K562 (cell line): ENCODE measurements around the gene CELA3B.

Experiments used
- ATF3 ChIP-seq, 2 experiments: fragments of 450-650 bp in 1 of 2; sonication (generic) in 1 of 2; formaldehyde crosslinking in 1 of 2; IDR thresholded peaks in 1 of 2; conservative IDR thresholded peaks in 1 of 2; 2 replicates each; pipeline versions ENCODE4 v1.6.1 to v1.8.1; 2016 to 2023; ENCODE audit warnings: mild to moderate bottlenecking in 2 of 2, moderate library complexity in 2 of 2, inconsistent platforms in 1 of 2, missing genetic modification reagents in 1 of 2
- BMI1 ChIP-seq: fragments of 150-350 bp; IDR thresholded peaks from 2 replicates; pipeline ENCODE4 v1.6.1; 2014; ENCODE audit warnings: low read length
- BRCA1 ChIP-seq, 2 experiments: fragments of 450-650 bp in 1 of 2; sonication (generic) in 1 of 2; formaldehyde crosslinking in 1 of 2; IDR thresholded peaks; 2 replicates each; pipeline versions ENCODE4 v1.5.0 to v1.6.1; 2017 to 2020; ENCODE audit warnings: mild to moderate bottlenecking in 1 of 2, missing genetic modification reagents in 1 of 2
- CTCF ChIP-seq, 3 experiments: IDR thresholded peaks in 2 of 3; conservative IDR thresholded peaks in 1 of 3; 2 replicates each; pipeline ENCODE4 v1.5.1; 2011 to 2012; ENCODE audit warnings: low read length in 3 of 3, mild to moderate bottlenecking in 3 of 3, control low read depth in 2 of 3, improper control_type of control experiment in 1 of 3, inconsistent platforms in 1 of 3, low read depth in 1 of 3, mixed read lengths in 1 of 3, moderate library complexity in 1 of 3; ENCODE audit not compliant: insufficient read depth in 2 of 3
- ETV5 ChIP-seq: sonication (generic); formaldehyde crosslinking; IDR thresholded peaks from 2 replicates; pipeline ENCODE4 v1.4.0; 2020; ENCODE audit warnings: low read depth, mild to moderate bottlenecking, missing genetic modification reagents
- EZH2 ChIP-seq: IDR thresholded peaks from 2 replicates; pipeline ENCODE4 v1.6.1; 2012; ENCODE audit warnings: low read depth, mild to moderate bottlenecking, inconsistent platforms, low read length, borderline replicate concordance
- GABPA ChIP-seq: fragments of 200-800 bp; sonication (Bioruptor generic); conservative IDR thresholded peaks from 2 replicates; pipeline ENCODE4 v1.6.1; 2016; ENCODE audit warnings: low read depth, missing genetic modification characterization, missing compliant biosample characterization
- GTF2F1 ChIP-seq: IDR thresholded peaks from 2 replicates; pipeline ENCODE4 v1.6.1; 2011; ENCODE audit warnings: low read depth, low read length, improper control_type of control experiment
- JUN ChIP-seq, 2 experiments: sonication (generic) in 1 of 2; formaldehyde crosslinking in 1 of 2; IDR thresholded peaks; 2 replicates each; pipeline versions ENCODE4 v1.6.1 to v1.8.0; 2012 to 2022; ENCODE audit warnings: borderline replicate concordance in 2 of 2, mild to moderate bottlenecking in 2 of 2, improper control_type of control experiment in 1 of 2, low read depth in 1 of 2, low read length in 1 of 2, missing genetic modification reagents in 1 of 2
- KLF16 ChIP-seq: IDR thresholded peaks from 2 replicates; pipeline ENCODE4 v1.6.1; 2016; ENCODE audit warnings: antibody characterized with exemption
- POLR2AphosphoS2 ChIP-seq: IDR thresholded peaks from 2 replicates; pipeline ENCODE4 v1.6.1; 2012; ENCODE audit warnings: low read length, improper control_type of control experiment
- PURB ChIP-seq: sonication (generic); formaldehyde crosslinking; IDR thresholded peaks from 2 replicates; pipeline ENCODE4 v1.9.0; 2021; ENCODE audit warnings: low read depth, mild to moderate bottlenecking, missing genetic modification reagents
- TBP ChIP-seq: optimal IDR thresholded peaks from 2 replicates; pipeline ENCODE3; 2011; ENCODE audit warnings: low read depth, low read length, improper control_type of control experiment
- TF ChIP-seq, protein P1 (sequence below): sonication (generic); formaldehyde crosslinking; IDR thresholded peaks from 2 replicates; pipeline ENCODE4 v1.8.1; 2023; ENCODE audit warnings: mild to moderate bottlenecking, missing genetic modification reagents

- TF ChIP-seq POLR2AphosphoS2 (no peak), PURB (CRISPR knock-in tag) (no peak), GTF2F1 (no peak), BRCA1 (IDR thresholded peaks at IDR 0.05) (no peak), BRCA1 (CRISPR knock-in tag; IDR thresholded peaks at IDR 0.05) (no peak), GABPA (tag) (no peak), TBP (no peak), BMI1 (no peak), KLF16 (no peak), ATF3 (IDR thresholded peaks at IDR 0.05) (no peak), ATF3 (CRISPR knock-in tag; conservative IDR thresholded peaks at IDR 0.05) (no peak), ETV5 (CRISPR knock-in tag) (no peak), JUN (IDR thresholded peaks at IDR 0.05; ENCODE audit: borderline replicate concordance, low read depth, low read length) (no peak), JUN (CRISPR knock-in tag; IDR thresholded peaks at IDR 0.05; ENCODE audit: borderline replicate concordance) (no peak), EZH2 (no peak), CTCF (IDR thresholded peaks at IDR 0.05 in 2 of 3, conservative IDR thresholded peaks at IDR 0.05 in 1 of 3; ENCODE audit: insufficient read depth in 2 of 3, low read depth in 1 of 3, low read length in 3 of 3) (no peak)
- TF ChIP-seq, protein P1, sequence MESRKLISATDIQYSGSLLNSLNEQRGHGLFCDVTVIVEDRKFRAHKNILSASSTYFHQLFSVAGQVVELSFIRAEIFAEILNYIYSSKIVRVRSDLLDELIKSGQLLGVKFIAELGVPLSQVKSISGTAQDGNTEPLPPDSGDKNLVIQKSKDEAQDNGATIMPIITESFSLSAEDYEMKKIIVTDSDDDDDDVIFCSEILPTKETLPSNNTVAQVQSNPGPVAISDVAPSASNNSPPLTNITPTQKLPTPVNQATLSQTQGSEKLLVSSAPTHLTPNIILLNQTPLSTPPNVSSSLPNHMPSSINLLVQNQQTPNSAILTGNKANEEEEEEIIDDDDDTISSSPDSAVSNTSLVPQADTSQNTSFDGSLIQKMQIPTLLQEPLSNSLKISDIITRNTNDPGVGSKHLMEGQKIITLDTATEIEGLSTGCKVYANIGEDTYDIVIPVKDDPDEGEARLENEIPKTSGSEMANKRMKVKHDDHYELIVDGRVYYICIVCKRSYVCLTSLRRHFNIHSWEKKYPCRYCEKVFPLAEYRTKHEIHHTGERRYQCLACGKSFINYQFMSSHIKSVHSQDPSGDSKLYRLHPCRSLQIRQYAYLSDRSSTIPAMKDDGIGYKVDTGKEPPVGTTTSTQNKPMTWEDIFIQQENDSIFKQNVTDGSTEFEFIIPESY (CRISPR knock-in tag), result no peak
Observed at GRCh38 chr1:21955058-21955457, 21.8 kb upstream of the CELA3B start.
